ENCODE measurements around the gene LTB4R.

DNA sequence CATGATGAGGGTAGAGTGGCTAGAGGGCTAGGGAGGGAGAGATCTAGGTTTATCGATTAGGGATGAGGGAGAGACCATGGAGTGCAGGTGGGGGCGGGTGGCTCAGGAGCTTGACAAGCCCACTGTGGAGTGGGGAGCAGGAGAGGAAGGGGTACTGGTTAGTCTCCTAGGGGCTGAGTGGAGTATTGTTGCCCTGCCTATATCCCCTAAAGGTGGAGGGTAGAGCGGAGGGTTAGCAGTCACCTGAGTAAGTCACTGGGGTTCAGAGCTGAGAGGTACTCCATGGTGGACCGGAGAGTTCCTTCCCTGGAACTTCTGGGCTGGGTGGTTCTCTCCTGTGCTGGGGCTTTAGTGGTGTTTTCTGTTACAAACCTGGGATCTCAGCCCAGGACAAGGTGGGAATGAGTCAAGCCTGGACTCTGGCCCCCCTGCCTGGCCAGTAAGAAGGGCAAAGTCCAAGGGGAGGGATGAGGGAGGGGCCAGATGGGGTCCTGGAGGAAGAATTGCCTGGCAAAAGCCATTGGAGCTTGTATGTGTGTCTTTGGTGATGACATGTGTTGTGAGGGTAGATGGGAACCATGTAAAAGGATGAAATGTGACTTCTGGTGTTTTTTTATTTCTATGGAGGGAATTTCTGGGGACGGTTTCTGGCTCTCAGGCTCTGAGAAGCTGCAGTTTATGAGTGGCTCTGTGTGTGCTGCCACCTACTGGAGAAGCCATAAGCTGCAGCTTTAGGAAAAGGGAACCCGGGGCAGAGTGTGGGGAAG, 3.5 kb upstream of the LTB4R start, which contains the start of gene CIDEB:
- TF ChIP-seq TCF12 (IDR thresholded peaks at IDR 0.05; ENCODE audit: low read depth) (no peak), YY1 (IDR thresholded peaks at IDR 0.05; ENCODE audit: low read depth) (no peak), CEBPB (IDR thresholded peaks at IDR 0.05) (no peak)
- TF ChIP-seq, protein P1, sequence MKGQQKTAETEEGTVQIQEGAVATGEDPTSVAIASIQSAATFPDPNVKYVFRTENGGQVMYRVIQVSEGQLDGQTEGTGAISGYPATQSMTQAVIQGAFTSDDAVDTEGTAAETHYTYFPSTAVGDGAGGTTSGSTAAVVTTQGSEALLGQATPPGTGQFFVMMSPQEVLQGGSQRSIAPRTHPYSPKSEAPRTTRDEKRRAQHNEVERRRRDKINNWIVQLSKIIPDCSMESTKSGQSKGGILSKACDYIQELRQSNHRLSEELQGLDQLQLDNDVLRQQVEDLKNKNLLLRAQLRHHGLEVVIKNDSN (IDR thresholded peaks at IDR 0.05): no peak

Measured in Ishikawa (cell line).